Measurements from ENCODE around the gene C11orf71.

- no peak for TF ChIP-seq CTCF (IDR thresholded peaks at IDR 0.05 in 2 of 3, conservative IDR thresholded peaks at IDR 0.05 in 1 of 3; ENCODE audit: insufficient read depth in 2 of 3, low read depth in 1 of 3, low read length in 3 of 3)
- TF ChIP-seq ZNF589 (CRISPR knock-in tag; IDR thresholded peaks at IDR 0.05; ENCODE audit: low read depth) = no peak
- TF ChIP-seq CBX2 (IDR thresholded peaks at IDR 0.05; ENCODE audit: insufficient read depth, low read length, poor library complexity, severe bottlenecking) = no peak
Observed at GRCh38 chr11:114382509-114382908, 17.8 kb downstream of the C11orf71 start.
